Peyer's patch (tissue), 4 donors: ENCODE measurements around the gene TK2.

Source experiments
- CTCF ChIP-seq, 6 experiments: fragments of 450-650 bp in 4 of 6; fragments of 200-600 bp in 2 of 6; sonication (generic) in 1 of 6; IDR thresholded peaks; one replicate each; pipeline ENCODE4 v1.5.1; 2017 to 2019; ENCODE audit warnings: antibody characterized with exemption in 6 of 6, mild to moderate bottlenecking in 3 of 6, moderate library complexity in 1 of 6
- POLR2A ChIP-seq, 2 donors: fragments of 450-650 bp; IDR thresholded peaks; one replicate each; pipeline ENCODE4 v1.5.1; 2017; ENCODE audit warnings: antibody characterized with exemption in 2 of 2, mild to moderate bottlenecking in 2 of 2, moderate library complexity in 2 of 2

GRCh38 chr16:66544016-66544757, 5.7 kb downstream of the TK2 start:
- no peak for TF ChIP-seq CTCF (IDR thresholded peaks at IDR 0.05)
- no peak for TF ChIP-seq POLR2A (IDR thresholded peaks at IDR 0.05)
